Prostate gland (tissue), 2 donors: ENCODE data around the gene AFAP1. TPM values are rescaled to one million over a fixed set of nuclear protein-coding genes. Genes with fewer than 3 reads are reported as not detected.

Experiments used
- DNase-seq: peaks from one replicate; pipeline ENCODE4 v3.0.0-alpha.2; 2019; ENCODE audit warnings: low spot score
- H3K27ac ChIP-seq, 2 donors: fragments of 200-600 bp; sonication (generic); 2 replicates each; pipeline ENCODE4 v1.5.1; 2017 to 2019
- H3K27me3 ChIP-seq: fragments of 200-600 bp; sonication (generic); replicated peaks from 2 replicates; pipeline ENCODE4 v1.5.1; 2019; ENCODE audit not compliant: insufficient read depth
- H3K36me3 ChIP-seq, 2 donors: fragments of 200-600 bp; sonication (generic); 1 replicate in 1 of 2; 2 replicates in 1 of 2; pipeline versions ENCODE4 v1.5.1 to v1.8.1; 2017 to 2019
- H3K4me1 ChIP-seq: fragments of 200-600 bp; sonication (generic); replicated peaks from 2 replicates; pipeline ENCODE4 v1.5.1; 2019
- H3K4me3 ChIP-seq, 2 donors: fragments of 200-600 bp; sonication (generic); 2 replicates each; pipeline ENCODE4 v1.5.1; 2017 to 2019
- H3K9me3 ChIP-seq: fragments of 200-600 bp; sonication (generic); 2 replicates; pipeline ENCODE4 v1.5.1; 2017
- CTCF ChIP-seq, 4 experiments: fragments of 200-600 bp in 2 of 4; fragments of 450-650 bp in 2 of 4; sonication (generic) in 2 of 4; IDR thresholded peaks; 1 replicate in 3 of 4; 2 replicates in 1 of 4; pipeline ENCODE4 v1.5.1; 2016 to 2019; ENCODE audit warnings: antibody characterized with exemption in 4 of 4, mild to moderate bottlenecking in 2 of 4, moderate library complexity in 2 of 4
- POLR2A ChIP-seq: fragments of 450-650 bp; IDR thresholded peaks from one replicate; pipeline ENCODE4 v1.6.1; 2016; ENCODE audit warnings: antibody characterized with exemption, mild to moderate bottlenecking
- POLR2AphosphoS5 ChIP-seq: sonication (generic); formaldehyde crosslinking; IDR thresholded peaks from one replicate; pipeline ENCODE4 v1.6.1; 2017; ENCODE audit warnings: antibody characterized with exemption
- WGBS: methylation state at CpG from one replicate; pipeline ENCODE4 v1.1.5; 2018; 5-methylcytosine and 5-hydroxymethylcytosine counted together
- intact Hi-C: fragments of 100-400 bp; cut with DNase I; formaldehyde crosslinking; loops from one replicate; pipeline ENCODE4 v1.14.2; 2022
- total RNA-seq, 2 donors: library from RNA; depleted of rRNA; stranded (reverse); fragments of >200 nt; gene quantifications; one replicate each; pipeline ENCODE4 v1.1.0, GENCODE V29; 2016

The AFAP1 gene
- total RNA-seq, 2 donors from 2014 or later: 17.5 to 19.8 TPM

- no peak for DNase-seq
- no peaks in the 10 kb centered on the region for H3K36me3 ChIP-seq
- no peaks in the 10 kb centered on the region for H3K4me1 ChIP-seq
- H3K27ac ChIP-seq: no peak overlapping the region
- no peak for TF ChIP-seq POLR2A
- no peak for TF ChIP-seq POLR2AphosphoS5
- TF ChIP-seq CTCF (IDR thresholded peaks at IDR 0.05): no peak
- 81% methylated on average over 12 of the region's 12 CpGs for WGBS
- no peaks in the 10 kb centered on the region for H3K9me3 ChIP-seq
- no peaks in the 10 kb centered on the region for H3K27me3 ChIP-seq
- H3K4me3 ChIP-seq: no peak overlapping the region
- intact Hi-C loops: no loop called here
Observed at GRCh38 chr4:7765666-7766065, 174.0 kb downstream of the AFAP1 start.

GRCh38 chr4:7764466-7764865 is 175.2 kb downstream of the AFAP1 start:
- 95% methylated on average over 5 of the region's 5 CpGs for WGBS
- no peak overlapping the region for H3K27ac ChIP-seq
- no peak for TF ChIP-seq POLR2AphosphoS5
- TF ChIP-seq POLR2A: no peak
- no peak for TF ChIP-seq CTCF (IDR thresholded peaks at IDR 0.05)
- H3K36me3 ChIP-seq: no peaks in the 10 kb centered on the region
- no peak for DNase-seq
- no peaks in the 10 kb centered on the region for H3K9me3 ChIP-seq
- no peak overlapping the region for H3K4me3 ChIP-seq
- no peaks in the 10 kb centered on the region for H3K4me1 ChIP-seq
- intact Hi-C loops: loop anchor here (5.0 kb wide), 2 partner anchors 163 to 223 kb away; no protein-coding TSS in a partner anchor
- H3K27me3 ChIP-seq: no peaks in the 10 kb centered on the region

GRCh38 chr4:7763788-7764187 is 175.9 kb downstream of the AFAP1 start:
- H3K36me3 ChIP-seq: no peaks in the 10 kb centered on the region
- TF ChIP-seq CTCF (IDR thresholded peaks at IDR 0.05) (no peak), POLR2AphosphoS5 (no peak), POLR2A (no peak)
- no peaks in the 10 kb centered on the region for H3K9me3 ChIP-seq
- no peak for DNase-seq
- H3K27me3 ChIP-seq: no peaks in the 10 kb centered on the region
- no peak overlapping the region for H3K4me3 ChIP-seq
- intact Hi-C loops: loop anchor here (5.0 kb wide), 2 partner anchors 164 to 224 kb away; no protein-coding TSS in a partner anchor
- no peak overlapping the region for H3K27ac ChIP-seq
- 82% methylated on average over 10 of the region's 10 CpGs for WGBS
- no peaks in the 10 kb centered on the region for H3K4me1 ChIP-seq

GRCh38 chr4:7763106-7763505 is 176.6 kb downstream of the AFAP1 start:
- TF ChIP-seq CTCF (IDR thresholded peaks at IDR 0.05): no peak
- WGBS: 95% methylated on average over 16 of the region's 16 CpGs
- no peaks in the 10 kb centered on the region for H3K27me3 ChIP-seq
- H3K27ac ChIP-seq: no peak overlapping the region
- H3K36me3 ChIP-seq: no peaks in the 10 kb centered on the region
- intact Hi-C loops: loop anchor here (5.0 kb wide), 2 partner anchors 164 to 224 kb away; no protein-coding TSS in a partner anchor
- no peak overlapping the region for H3K4me3 ChIP-seq
- no peak for DNase-seq
- H3K4me1 ChIP-seq: no peaks in the 10 kb centered on the region
- H3K9me3 ChIP-seq: no peaks in the 10 kb centered on the region

GRCh38 chr4:7762376-7763030 is 177.2 kb downstream of the AFAP1 start:
- WGBS: 84% methylated on average over 15 of the region's 15 CpGs
- H3K4me1 ChIP-seq: peaks cover under 1% of the 10 kb centered on the region
- no peak overlapping the region for H3K27ac ChIP-seq
- TF ChIP-seq POLR2A: no peak
- no peak for TF ChIP-seq POLR2AphosphoS5
- no peak for TF ChIP-seq CTCF (IDR thresholded peaks at IDR 0.05)
- no peaks in the 10 kb centered on the region for H3K36me3 ChIP-seq
- DNase-seq: no peak
- H3K9me3 ChIP-seq: no peaks in the 10 kb centered on the region
- intact Hi-C loops: loop anchor here (5.0 kb wide), 2 partner anchors 165 to 225 kb away; no protein-coding TSS in a partner anchor
- no peaks in the 10 kb centered on the region for H3K27me3 ChIP-seq
- H3K4me3 ChIP-seq: no peak overlapping the region
